T1000 (cell line): ENCODE measurements around the gene RNF227.
"Not testable (repeated sequence)": the region's sequence is repeated elsewhere in the genome, so short reads cannot be mapped to it uniquely, and the experiment has no call there.

Experiments
- DNase-seq: peaks from one replicate; lab custom pipeline; 2025; ENCODE audit warnings: mixed read lengths; lab: John Stamatoyannopoulos, UW

The RNF227 gene

GRCh38 chr17:7915611-7916384, at the start of gene RNF227:
TSS of gene RNF227 (minus strand) at chr17:7916289. CDS start at chr17:7916195, 94 bp downstream.
- peak; percentile 92 for DNase-seq

GRCh38 chr17:7961421-7961820, 45.3 kb upstream of the RNF227 start:
- no peak for DNase-seq

GRCh38 chr17:7959503-7960253, 43.6 kb upstream of the RNF227 start:
- no peak for DNase-seq

DNA sequence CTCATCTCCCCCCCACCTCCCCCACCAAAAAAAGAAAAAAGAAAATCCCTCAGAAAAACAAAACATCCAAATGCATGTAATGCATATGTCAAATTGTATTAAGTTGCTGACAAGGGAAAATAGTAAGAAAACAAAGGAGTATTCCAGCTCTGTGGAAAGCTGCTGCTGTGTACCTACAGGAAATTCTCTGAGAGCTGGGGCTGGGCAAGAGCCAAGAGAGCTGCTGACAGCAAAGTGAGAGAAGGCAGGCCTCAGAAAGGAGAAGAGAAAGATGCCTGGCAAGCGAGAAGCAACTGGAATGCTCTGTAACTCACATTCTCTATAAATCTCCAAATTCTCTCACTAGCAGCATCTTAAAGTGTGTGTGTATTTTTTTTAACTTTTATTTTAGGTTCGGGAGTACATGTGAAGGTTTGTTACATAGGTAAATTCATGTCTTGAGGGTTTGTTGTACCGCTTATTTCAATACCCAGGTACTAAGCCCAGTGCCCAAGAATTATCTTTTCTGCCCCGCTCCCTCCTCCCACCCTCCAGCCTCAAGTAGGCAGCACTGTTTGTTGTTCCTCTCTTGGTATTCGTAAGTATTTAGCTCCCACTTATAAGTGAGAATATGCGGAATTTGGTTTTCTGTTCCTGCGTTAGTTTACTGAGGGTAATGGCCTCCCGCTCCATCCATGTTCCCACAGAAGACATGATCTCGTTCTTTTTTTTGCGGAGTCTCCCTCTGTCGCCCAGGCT, 40.3 kb upstream of the RNF227 start:
- no peak for DNase-seq

GRCh38 chr17:7955414-7956227, 39.5 kb upstream of the RNF227 start:
- DNase-seq, result no peak

GRCh38 chr17:7953266-7953665, 37.2 kb upstream of the RNF227 start:
- not testable (repeated sequence) for DNase-seq

- DNase-seq, result no peak
Measured at GRCh38 chr17:7951143-7951792, 35.2 kb upstream of the RNF227 start.

- DNase-seq, result no peak
Measured at GRCh38 chr17:7950578-7950977, 34.5 kb upstream of the RNF227 start.

GRCh38 chr17:7947651-7948050, 31.6 kb upstream of the RNF227 start:
- no peak for DNase-seq

GRCh38 chr17:7946441-7946840, 30.4 kb upstream of the RNF227 start:
- DNase-seq, result no peak

GRCh38 chr17:7945651-7946050, 29.6 kb upstream of the RNF227 start:
- no peak for DNase-seq

- DNase-seq, result no peak
Measured at GRCh38 chr17:7944326-7944725, 28.2 kb upstream of the RNF227 start.

DNA sequence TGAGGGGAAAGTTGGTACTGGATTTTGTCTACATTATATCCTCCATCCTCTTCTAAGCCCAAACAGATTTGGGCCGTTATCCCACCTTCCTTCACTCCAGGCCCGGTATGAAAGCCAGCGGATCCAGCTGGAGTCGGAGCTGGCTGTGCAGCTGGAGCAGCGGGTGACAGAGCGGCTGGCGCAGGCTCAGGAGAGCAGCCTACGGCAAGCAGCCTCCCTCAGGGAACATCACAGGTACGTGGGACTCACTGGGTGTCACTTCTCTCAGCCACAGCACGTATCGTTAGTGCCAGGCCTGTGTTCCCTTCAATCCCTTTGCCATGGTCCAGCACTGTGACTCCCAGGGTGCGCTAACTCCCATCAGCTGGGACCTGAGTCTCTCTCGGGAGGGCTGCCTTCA, 27.2 kb upstream of the RNF227 start:
- DNase-seq, result no peak

GRCh38 chr17:7940743-7941142, 24.7 kb upstream of the RNF227 start:
- DNase-seq, result no peak

DNA sequence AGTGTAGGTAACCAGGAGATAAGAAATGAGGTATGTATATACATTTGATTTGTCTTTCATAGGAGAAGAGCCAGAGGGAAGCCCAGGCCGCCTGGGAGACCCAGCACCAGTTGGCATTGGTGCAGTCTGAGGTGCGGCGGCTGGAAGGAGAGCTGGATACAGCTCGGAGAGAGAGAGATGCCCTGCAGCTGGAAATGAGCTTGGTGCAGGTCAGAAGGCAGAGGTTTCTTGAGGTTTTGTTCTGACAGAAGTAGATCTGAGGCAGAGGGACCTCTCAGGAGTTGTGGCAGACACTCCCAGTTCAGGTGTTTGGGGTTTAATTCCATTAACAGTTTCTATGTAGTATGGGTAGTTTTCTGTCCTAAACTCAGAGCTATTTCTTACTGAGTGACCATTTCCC, 23.9 kb upstream of the RNF227 start:
- DNase-seq, result no peak

DNA sequence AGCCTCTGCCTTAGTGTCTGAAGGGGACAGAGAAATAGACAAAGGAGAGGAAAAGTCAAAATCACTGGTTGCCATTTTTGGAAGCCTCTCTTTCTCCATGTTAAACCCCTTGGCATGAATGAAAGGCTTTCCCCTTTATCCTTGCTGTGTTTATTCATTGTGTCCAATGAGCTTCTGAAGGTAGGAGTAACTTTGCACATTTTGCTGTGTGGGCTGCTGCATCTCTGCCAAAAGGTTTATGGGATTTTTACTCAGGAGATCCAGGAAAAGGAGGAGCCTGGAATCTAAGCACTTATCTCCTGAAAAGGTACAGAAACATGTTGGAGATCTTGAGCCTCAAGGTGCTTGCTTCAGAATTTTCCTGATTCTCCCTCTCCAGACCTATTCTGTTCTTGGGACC, 19.8 kb upstream of the RNF227 start:
- no peak for DNase-seq

DNA sequence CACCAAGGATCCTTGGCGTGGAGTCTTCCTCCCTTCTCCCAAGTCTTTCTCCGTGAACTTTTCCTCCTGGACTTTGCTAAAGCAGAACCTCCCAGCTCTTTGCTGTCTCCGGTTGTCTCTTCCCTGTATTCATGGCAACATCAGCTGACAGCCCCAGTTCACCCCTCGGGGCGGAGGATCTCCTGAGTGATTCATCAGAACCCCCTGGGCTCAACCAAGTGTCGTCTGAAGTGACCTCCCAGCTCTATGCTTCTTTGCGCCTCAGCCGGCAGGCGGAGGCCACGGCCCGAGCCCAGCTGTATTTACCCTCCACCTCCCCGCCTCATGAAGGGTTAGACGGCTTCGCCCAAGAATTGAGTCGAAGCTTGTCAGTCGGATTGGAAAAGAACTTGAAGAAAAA, 16.9 kb upstream of the RNF227 start:
- peak; percentile 68 for DNase-seq

- DNase-seq, result no peak
Measured at GRCh38 chr17:7932483-7932891, 16.4 kb upstream of the RNF227 start.

DNA sequence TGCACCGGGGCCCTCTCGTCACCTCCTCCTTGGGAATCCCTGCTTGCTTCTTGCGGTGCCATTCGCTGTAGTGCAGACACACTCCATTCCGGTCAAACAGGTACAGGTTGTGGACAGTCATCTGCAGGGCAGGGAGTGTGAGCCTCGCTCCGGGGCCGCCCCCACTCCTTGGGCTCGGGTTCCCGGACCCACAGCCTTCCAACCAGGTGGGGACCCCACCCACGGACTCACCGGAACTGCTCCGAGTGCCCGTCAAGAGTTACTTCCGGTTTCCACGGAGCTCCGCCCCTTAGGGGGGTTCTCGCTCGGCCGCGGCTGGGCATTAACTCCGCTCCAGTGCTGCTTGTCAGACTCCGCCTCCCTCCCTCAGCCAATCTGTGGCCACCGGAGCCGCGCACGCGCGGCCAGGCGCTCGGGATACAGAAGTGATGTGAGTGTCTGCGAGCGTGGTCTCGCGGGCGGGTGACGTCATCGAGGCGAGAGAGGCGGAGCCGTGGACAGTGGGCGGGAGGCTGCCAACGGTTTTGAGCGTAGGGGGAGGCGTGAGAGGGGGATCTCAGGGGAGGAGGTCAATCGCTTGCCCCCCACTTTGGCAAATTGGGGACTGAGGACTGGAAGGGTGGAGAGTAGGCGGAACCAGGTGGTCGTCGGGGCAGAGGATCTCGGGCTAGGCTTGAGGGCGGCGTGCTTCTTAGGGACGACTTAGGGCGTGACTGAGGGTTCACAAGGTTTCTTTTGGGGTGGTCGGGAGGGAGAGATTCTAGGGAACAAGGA, 15.8 kb upstream of the RNF227 start, which contains the start of the genes CNTROB and TRAPPC1:
Gene CNTROB, plus strand, starts transcription at position 498 of the 774 bp plus-strand sequence. CDS start 874 bp downstream, outside the sequence.
Gene TRAPPC1, minus strand, starts transcription at position 238 of the 774 bp plus-strand sequence. Its CDS starts 117 bp downstream, at position 121.
- peak; percentile 99 for DNase-seq
